ENCODE measurements around the gene SAMD14.

Gene SAMD14

GRCh38 chr17:50165066-50165465 is 35.1 kb upstream of the SAMD14 start:
- no peak for DNase-seq

- no peak for DNase-seq
Measured at GRCh38 chr17:50164697-50164988, 34.7 kb upstream of the SAMD14 start.

GRCh38 chr17:50163843-50164696 is 34.1 kb upstream of the SAMD14 start:
- DNase-seq, result peak; percentile 78

GRCh38 chr17:50162466-50163254 is 32.7 kb upstream of the SAMD14 start:
- no peak for DNase-seq

GRCh38 chr17:50161911-50162288 is 31.9 kb upstream of the SAMD14 start:
- no peak for DNase-seq

- peak; percentile 84 for DNase-seq
Measured at GRCh38 chr17:50161023-50161910, 31.3 kb upstream of the SAMD14 start.

GRCh38 chr17:50157891-50158290 is 27.9 kb upstream of the SAMD14 start:
- DNase-seq, result no peak

- no peak for DNase-seq
Measured at GRCh38 chr17:50155115-50155819, 25.3 kb upstream of the SAMD14 start.

- no peak for DNase-seq
Measured at GRCh38 chr17:50154604-50155003, 24.6 kb upstream of the SAMD14 start.

GRCh38 chr17:50153650-50154575 is 24.0 kb upstream of the SAMD14 start:
- no peak for DNase-seq

GRCh38 chr17:50152736-50153135 is 22.8 kb upstream of the SAMD14 start:
- no peak for DNase-seq

- peak; percentile 70 for DNase-seq
Measured at GRCh38 chr17:50151937-50152547, 22.1 kb upstream of the SAMD14 start.

- peak; percentile 88 for DNase-seq
Measured at GRCh38 chr17:50151041-50151936, 21.3 kb upstream of the SAMD14 start.

GRCh38 chr17:50150354-50151040 is 20.5 kb upstream of the SAMD14 start, which contains the start of gene PPP1R9B:
PPP1R9B (minus strand) TSS chr17:50150677; CDS start chr17:50150513, 164 bp downstream.
- DNase-seq, result no peak

GRCh38 chr17:50149417-50150353 is 19.7 kb upstream of the SAMD14 start:
- DNase-seq, result peak; percentile 80

- DNase-seq, result no peak
Measured at GRCh38 chr17:50149091-50149416, 19.1 kb upstream of the SAMD14 start.

- DNase-seq, result peak; percentile 89
Measured at GRCh38 chr17:50148226-50149090, 18.5 kb upstream of the SAMD14 start.
